Stimulated activated naive CD8-positive, alpha-beta T cell treated with anti-CD3 and anti-CD28 coated beads, Interleukin-15, Interleukin-2, amounts not matched to agents 100 ng/mL and 50 ng/mL, for 24 hours (primary cell): ENCODE results near the gene GOLGA5.

Experiments used
- H3K27ac Mint-ChIP-seq: one replicate; pipeline ENCODE4 v1.8.0; 2021; ENCODE audit warnings: mild to moderate bottlenecking, mixed read lengths
- H3K27me3 Mint-ChIP-seq: one replicate; pipeline ENCODE4 v1.8.0; 2021; ENCODE audit warnings: mixed read lengths
- H3K36me3 Mint-ChIP-seq: one replicate; pipeline ENCODE4 v1.8.0; 2021; ENCODE audit warnings: low read depth, mixed read lengths
- H3K4me1 Mint-ChIP-seq: one replicate; pipeline ENCODE4 v1.8.0; 2021; ENCODE audit warnings: low read depth, mixed read lengths
- H3K4me3 Mint-ChIP-seq: one replicate; pipeline ENCODE4 v1.8.0; 2021; ENCODE audit warnings: mild to moderate bottlenecking, mixed read lengths
- H3K9me3 Mint-ChIP-seq: one replicate; pipeline ENCODE4 v1.8.0; 2021; ENCODE audit warnings: mixed read lengths

The GOLGA5 gene

DNA sequence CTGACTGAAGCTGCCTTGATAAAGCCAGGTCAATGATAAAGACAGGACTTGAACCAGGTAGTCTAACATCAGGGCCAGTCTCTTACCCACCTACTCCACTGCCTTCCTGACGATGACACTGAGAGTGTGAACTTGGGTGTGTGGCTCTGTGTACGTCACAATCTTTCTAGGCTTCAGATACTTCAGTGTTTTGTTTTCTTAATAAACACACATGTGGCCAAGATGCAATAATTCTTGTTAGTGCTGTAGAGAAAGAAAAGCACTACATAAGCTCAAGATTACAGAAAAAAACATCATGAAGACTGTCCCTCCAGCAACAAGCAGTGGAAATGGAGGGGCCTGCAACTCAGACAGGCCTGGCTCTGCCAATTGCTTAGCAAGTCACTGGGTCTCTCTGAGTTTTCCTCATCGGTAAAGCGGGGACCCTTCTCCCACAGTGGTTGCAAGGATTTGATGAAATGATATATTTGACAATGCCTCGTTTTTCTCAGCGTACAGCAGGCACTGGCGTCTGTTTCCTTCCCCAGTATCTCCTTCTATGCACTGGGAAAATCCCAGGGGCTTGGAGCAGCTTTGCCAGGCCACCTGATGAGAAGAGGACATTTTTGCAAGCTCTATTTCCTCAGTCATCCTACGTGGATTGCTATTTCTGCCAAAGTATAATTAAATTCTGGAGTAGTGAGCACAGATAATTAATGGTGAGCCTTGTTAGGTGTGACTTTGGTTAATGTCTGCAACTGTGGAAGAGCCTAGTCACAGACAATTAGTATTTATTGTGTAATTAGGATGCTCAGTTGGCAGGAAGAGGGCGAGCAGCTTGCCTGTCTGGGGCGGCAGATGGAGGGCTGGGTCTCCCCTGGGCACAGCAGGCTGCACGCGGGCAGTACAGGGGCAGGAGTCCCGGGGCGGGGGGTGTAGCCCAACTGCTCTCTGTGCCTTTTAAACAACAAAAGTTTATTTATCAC is 73.1 kb downstream of the GOLGA5 start:
- H3K27ac Mint-ChIP-seq, result no peak overlapping the region

DNA sequence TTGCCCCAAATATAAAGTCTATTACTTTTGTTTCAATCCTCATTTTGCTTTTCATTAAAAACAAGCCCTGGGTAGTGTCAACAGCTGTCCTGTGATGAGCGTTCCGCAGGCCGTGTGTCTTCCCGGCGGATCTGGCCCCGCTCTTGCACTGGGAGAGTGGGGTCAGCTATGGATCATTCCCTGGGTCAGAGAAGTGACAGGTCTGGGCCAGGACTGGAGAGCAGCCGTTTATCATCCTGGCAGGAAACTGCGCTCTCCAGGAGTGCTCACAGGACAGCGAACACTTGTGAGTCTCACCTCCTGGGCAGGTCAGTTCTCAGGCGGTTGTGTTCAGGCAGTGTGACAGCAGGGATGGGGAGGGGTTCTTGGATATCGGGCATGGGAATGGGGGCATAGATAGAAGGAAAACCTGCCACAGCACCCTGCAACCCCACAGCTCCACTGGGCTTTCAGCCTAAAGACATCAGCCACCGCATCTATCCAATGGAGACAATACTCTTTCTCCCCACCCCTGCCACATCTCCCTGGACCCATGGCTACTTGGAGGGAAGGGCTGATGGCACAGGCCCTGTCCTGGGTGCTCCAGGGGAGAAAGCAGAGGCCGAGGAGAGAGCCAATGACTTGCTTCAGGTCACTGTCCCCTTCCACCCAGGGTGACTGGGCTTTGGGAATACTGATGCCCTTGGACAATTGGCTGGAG is 81.0 kb downstream of the GOLGA5 start:
- no peaks in the 10 kb centered on the region for H3K36me3 Mint-ChIP-seq
- H3K9me3 Mint-ChIP-seq, result no peaks in the 10 kb centered on the region
- H3K4me3 Mint-ChIP-seq, result no peak overlapping the region
- H3K27ac Mint-ChIP-seq, result no peak overlapping the region
- H3K4me1 Mint-ChIP-seq, result no peaks in the 10 kb centered on the region
- H3K27me3 Mint-ChIP-seq, result peaks cover 18% of the 10 kb centered on the region

More for the DNA sequence above, 73.1 kb downstream of the GOLGA5 start:
- no peak overlapping the region for H3K4me3 Mint-ChIP-seq
- H3K4me1 Mint-ChIP-seq, result peaks cover 2% of the 10 kb centered on the region
- H3K9me3 Mint-ChIP-seq, result peaks cover 8% of the 10 kb centered on the region
- H3K36me3 Mint-ChIP-seq, result no peaks in the 10 kb centered on the region
- no peaks in the 10 kb centered on the region for H3K27me3 Mint-ChIP-seq

- Mint-ChIP-seq H3K36me3 (no peaks in the 10 kb centered on the region), H3K4me3 (no peak overlapping the region), H3K9me3 (no peaks in the 10 kb centered on the region), H3K27me3 (peaks cover 29% of the 10 kb centered on the region), H3K27ac (no peak overlapping the region), H3K4me1 (no peaks in the 10 kb centered on the region)
Measured at GRCh38 chr14:92877757-92878431, 83.8 kb downstream of the GOLGA5 start.

GRCh38 chr14:92880351-92880750 is 86.2 kb downstream of the GOLGA5 start:
- no peak overlapping the region for H3K4me3 Mint-ChIP-seq
- peaks cover 33% of the 10 kb centered on the region for H3K27me3 Mint-ChIP-seq
- H3K4me1 Mint-ChIP-seq, result peaks cover 3% of the 10 kb centered on the region
- H3K36me3 Mint-ChIP-seq, result no peaks in the 10 kb centered on the region
- H3K9me3 Mint-ChIP-seq, result no peaks in the 10 kb centered on the region
- no peak overlapping the region for H3K27ac Mint-ChIP-seq

DNA sequence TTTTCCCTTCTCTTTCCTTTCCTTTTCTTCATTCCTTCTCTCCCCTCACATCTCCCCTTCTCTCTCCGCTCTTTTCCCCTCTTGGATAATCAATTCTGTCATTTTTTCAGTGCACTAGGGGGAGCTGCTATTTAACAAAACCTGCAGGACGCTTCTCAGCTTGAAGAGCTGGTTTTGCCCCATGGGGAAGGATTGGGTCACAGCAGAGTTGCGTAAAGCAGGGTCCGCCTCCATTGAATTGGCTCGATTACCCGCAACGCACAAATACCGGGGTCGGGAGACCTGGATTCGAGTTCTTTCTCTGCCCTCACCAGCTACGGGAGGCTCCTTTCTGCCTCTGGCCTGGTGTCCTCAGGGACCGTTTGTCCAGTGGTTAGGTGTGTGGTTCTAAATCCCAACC is 86.7 kb downstream of the GOLGA5 start:
- Mint-ChIP-seq H3K4me1 (peaks cover 8% of the 10 kb centered on the region), H3K36me3 (no peaks in the 10 kb centered on the region), H3K4me3 (no peak overlapping the region), H3K9me3 (no peaks in the 10 kb centered on the region), H3K27me3 (peaks cover 33% of the 10 kb centered on the region), H3K27ac (no peak overlapping the region)

DNA sequence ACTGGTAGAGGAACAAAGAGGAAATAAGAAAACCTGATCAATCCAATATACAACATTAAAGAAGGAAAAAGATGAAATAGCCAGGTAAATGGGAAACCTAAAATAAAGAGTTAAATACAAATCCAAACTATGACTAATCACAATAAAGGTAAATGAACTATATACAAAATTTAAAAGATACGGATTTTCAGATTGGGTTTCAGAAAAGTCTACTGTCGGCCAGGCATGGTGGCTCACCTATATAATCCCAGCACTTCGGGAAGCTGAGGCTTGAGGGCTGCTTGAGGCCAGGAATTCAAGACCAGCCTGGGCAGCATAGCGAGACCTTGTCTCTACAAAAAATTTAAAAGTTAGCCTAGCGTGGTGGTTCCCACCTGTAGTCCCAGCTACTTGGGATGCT is 89.0 kb downstream of the GOLGA5 start:
- peaks cover 10% of the 10 kb centered on the region for H3K4me1 Mint-ChIP-seq
- no peaks in the 10 kb centered on the region for H3K36me3 Mint-ChIP-seq
- peaks cover 3% of the 10 kb centered on the region for H3K9me3 Mint-ChIP-seq
- peaks cover 36% of the 10 kb centered on the region for H3K27me3 Mint-ChIP-seq
- no peak overlapping the region for H3K27ac Mint-ChIP-seq
- H3K4me3 Mint-ChIP-seq, result no peak overlapping the region

- Mint-ChIP-seq H3K4me1 (peaks cover 10% of the 10 kb centered on the region), H3K36me3 (no peaks in the 10 kb centered on the region), H3K27me3 (peaks cover 43% of the 10 kb centered on the region), H3K27ac (no peak overlapping the region), H3K4me3 (no peak overlapping the region), H3K9me3 (peaks cover 8% of the 10 kb centered on the region)
Measured at GRCh38 chr14:92884410-92884809, 90.3 kb downstream of the GOLGA5 start.

- Mint-ChIP-seq H3K36me3 (no peaks in the 10 kb centered on the region), H3K4me3 (no peak overlapping the region), H3K9me3 (peaks cover 8% of the 10 kb centered on the region), H3K27ac (no peak overlapping the region), H3K4me1 (peaks cover 10% of the 10 kb centered on the region), H3K27me3 (peaks cover 38% of the 10 kb centered on the region)
Measured at GRCh38 chr14:92885279-92886061, 91.4 kb downstream of the GOLGA5 start.

DNA sequence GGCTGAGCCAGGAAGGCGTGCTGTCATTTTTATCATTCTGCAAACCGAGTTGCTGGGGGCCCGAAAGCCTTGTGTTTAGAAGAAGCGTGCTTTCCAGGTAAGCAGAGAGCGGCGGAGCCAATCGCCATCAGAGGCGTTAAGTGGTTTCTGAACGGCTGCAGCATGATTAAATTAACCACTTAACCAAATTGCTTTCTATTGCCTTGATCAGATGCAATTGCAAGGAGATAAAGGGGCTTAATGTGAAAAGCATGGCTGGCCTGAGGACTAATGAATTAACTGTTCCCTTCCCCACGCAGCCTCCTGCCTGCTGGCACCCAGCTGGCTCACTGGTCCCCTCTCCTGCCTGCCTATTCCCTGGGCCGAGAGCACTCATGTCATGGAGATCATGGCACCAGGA is 92.2 kb downstream of the GOLGA5 start:
- H3K4me3 Mint-ChIP-seq, result no peak overlapping the region
- peaks cover 33% of the 10 kb centered on the region for H3K27me3 Mint-ChIP-seq
- H3K36me3 Mint-ChIP-seq, result no peaks in the 10 kb centered on the region
- H3K27ac Mint-ChIP-seq, result no peak overlapping the region
- H3K4me1 Mint-ChIP-seq, result peaks cover 14% of the 10 kb centered on the region
- H3K9me3 Mint-ChIP-seq, result peaks cover 8% of the 10 kb centered on the region

GRCh38 chr14:92887157-92887556 is 93.1 kb downstream of the GOLGA5 start:
- no peak overlapping the region for H3K4me3 Mint-ChIP-seq
- H3K9me3 Mint-ChIP-seq, result peaks cover 8% of the 10 kb centered on the region
- no peaks in the 10 kb centered on the region for H3K36me3 Mint-ChIP-seq
- no peak overlapping the region for H3K27ac Mint-ChIP-seq
- peaks cover 21% of the 10 kb centered on the region for H3K4me1 Mint-ChIP-seq
- H3K27me3 Mint-ChIP-seq, result peaks cover 27% of the 10 kb centered on the region

DNA sequence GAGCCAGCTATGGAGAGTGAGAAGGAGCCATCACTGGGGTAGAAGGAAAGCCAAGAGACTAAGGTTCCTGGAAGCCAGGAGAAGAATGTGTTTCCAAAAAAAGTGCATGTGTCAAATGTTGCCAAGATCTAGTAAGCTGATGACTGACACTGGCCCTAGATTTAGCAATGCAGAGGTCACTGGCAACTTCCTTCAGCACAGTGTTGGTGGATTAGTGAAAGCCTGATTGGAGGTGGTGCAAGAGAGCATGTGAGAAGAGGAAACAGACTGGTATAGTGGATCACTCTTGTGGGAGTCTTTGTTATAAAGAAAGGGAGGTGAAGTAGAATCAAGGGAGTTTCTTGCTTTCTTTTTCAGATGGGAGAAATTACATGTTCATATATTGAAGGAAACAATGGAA is 94.8 kb downstream of the GOLGA5 start:
- H3K9me3 Mint-ChIP-seq, result peaks cover 18% of the 10 kb centered on the region
- H3K36me3 Mint-ChIP-seq, result no peaks in the 10 kb centered on the region
- H3K4me1 Mint-ChIP-seq, result peaks cover 38% of the 10 kb centered on the region
- H3K4me3 Mint-ChIP-seq, result no peak overlapping the region
- H3K27me3 Mint-ChIP-seq, result peaks cover 31% of the 10 kb centered on the region
- no peak overlapping the region for H3K27ac Mint-ChIP-seq
